Hematopoietic multipotent progenitor cell treated with erythropoietin and hydrocortisone succinate and interleukin-3 and kit ligand, for 15 days (in vitro differentiated cells): ENCODE results near the gene SOX9.
"Not testable (repeated sequence)": the region's sequence is repeated elsewhere in the genome, so short reads cannot be mapped to it uniquely, and the experiment has no call there.

Source experiments
- DNase-seq: peaks from one replicate; pipeline ENCODE4 v3.0.0-alpha.2; 2015; ENCODE audit warnings: low spot score

The SOX9 gene

DNA sequence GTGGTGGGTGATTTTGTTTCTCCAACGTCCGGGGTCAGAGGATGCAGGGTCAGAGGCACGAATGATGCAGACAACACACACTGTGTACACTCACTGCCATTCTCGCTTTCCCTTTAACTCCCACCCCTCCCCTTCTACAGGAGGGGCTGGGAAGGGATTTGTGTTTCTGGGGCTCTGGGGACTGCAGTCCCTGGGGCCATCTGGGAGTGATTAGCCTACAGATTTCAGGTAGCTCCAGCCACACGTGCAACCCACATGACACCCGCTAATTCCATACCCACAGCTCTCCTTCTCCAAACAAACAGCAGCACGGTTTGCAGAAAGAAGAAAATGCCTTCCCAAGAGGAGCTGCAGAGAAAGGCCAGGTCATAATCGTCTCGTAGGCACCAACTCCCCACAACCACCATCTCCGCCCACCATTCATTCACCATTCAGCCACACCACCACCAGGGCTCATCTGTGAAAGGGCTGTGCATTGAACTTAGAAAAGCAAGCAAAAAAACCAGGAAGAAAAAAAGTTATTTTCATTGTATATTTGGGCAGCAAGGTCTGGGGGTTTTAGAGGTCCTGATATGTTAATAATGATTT is 9.4 kb upstream of the SOX9 start:
- no peak for DNase-seq

DNA sequence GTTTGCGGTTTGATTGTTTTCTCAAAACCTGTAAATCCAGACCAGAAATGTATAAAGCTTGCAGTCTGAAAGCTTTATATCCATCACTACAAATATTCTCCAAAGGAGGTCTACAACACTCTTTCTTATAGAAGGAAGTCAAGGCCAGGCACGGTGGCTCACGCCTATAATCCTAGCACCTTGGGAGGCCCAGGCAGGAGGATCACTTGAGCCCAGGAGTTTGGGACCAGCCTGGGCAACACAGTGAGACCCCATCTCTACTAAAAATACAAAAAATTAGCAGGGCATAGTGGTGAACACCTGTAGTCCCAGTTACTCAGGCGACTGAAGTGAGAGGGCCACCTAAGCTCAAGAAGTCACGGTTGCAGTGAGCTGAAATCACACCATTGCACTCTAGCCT is 8.9 kb upstream of the SOX9 start:
- DNase-seq = not testable (repeated sequence)

DNA sequence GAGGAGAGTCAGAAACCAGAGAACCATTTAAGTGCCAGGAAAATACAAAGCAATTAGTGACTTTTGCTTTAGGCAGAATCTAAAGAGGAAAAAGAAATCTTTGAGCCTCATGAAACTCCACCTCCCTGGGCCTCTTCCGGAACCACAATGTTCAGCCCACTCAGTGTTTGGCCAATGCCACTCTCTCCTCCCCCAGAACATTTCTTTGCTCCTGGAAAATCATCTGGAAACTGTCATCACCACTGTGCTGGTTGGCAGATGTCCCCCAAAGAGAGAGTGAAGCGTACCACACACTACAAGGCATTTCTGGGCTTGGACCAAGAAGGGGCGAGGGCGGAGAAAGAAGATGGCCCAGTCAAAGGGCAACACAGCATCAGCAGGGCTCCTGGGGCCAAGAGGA is 7.1 kb upstream of the SOX9 start:
- DNase-seq = no peak

DNA sequence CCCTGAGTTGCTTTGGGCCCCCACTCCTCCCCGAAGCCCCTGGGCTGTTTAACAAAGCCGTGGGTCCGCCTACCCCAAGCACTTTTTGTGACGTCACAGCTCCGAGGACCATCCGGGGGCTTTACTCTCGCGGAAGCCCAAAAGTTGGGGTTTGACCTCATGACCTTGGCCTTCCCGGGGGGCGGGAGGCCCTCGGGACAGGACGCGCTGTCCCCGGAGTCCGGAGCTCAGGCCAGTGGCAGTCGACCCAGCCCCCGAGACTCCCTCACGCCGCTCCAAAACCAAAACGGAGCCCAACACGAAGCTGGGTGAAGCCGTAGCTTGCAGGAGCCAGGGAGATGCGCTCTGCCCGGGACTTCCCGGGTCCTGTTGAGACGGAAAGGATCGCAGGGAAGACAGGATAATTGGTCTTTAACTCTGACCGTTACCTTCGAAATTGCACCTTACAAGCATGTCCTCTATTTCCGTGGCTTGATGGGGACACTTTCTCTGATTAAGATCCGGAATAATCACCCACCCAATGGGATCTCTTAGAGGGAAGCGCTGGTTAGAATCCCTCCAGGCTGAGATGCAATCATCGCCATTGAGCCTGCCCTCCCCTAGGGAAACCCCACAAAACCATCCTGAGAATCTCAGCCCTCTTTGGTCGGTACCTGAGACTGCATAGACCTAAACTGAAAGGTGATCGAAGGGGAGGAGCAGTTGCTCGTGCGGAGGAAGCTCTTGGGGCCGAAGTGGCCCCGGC is 4.9 kb upstream of the SOX9 start:
- no peak for DNase-seq

DNA sequence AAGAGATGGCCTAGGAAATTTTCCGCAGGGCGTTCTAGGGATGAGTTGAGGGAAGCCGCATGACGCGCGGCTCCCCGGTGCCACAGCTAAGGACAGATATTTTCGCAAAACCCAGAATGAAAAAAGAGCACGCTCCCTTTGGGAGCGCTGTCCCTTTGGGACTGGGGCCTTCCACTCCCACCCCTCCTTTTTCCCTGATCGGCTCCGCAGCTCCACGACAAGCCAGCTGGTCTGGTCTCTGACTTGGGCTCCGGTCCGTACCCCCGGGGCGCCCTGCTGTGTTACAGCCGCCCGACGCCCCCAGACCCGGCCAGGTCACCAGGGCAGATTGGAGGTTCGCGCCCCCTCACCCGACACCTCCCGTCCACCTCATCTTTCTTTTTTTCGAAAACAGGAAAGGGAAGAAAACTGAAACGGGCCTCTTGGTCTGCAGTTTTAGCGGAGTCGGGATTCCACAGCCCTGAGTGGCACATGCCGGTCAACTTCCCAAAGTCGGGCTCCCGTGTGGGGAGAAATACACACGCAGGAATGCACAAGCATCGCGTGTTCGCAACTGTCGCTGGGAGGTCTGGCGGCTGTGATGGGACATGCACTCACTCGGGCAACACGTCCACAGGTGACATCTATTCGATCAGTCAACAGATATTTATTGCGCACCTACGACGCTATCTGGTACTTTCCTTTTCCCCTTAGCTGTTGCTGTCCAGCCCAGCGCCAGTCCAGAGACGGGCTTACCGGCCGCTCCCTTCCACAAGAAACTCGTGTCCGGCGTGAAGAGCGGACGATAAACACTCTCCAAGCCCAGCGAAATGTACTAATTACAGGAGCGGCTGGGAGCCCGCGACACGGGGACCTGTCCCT is 3.9 kb upstream of the SOX9 start:
- DNase-seq = no peak

DNA sequence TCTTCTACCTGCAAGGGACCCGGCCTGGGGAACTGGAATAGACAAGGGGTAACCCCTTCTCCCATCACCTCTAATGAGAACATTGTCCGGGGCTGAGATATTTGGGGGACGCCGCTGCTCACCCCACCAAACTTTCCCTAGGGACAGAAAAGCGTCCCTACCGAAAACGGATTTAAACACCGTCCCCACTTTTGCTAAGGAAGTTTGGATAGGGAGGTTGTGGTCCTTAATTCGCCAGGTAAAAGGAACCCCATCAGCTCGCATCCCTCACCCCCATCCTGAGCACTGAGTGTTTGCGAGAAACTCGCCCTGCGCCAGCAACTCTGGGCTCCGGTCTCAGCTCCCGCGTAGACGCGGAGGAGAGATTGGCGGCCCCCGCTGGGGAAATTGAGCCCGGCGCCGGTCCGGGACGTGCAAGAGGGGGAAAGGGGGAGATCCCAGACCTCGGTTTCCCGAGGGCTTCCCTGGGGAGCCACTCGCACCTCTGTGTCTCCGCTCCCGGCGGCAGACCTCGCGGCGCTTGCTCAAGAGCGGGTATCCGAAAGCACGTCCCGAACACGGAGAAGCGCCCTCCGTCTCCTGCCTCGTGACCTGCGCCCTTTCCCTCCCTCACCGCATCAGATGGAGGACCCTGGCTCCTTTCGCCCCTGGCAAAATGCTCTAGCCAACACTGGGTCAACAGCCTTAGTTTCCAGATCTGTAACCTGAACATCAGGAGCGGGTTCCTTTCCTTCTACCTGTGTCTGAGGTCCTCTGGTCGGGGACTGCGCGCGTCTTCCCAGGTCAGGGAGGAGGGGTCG is 3.1 kb upstream of the SOX9 start:
- DNase-seq = no peak

DNA sequence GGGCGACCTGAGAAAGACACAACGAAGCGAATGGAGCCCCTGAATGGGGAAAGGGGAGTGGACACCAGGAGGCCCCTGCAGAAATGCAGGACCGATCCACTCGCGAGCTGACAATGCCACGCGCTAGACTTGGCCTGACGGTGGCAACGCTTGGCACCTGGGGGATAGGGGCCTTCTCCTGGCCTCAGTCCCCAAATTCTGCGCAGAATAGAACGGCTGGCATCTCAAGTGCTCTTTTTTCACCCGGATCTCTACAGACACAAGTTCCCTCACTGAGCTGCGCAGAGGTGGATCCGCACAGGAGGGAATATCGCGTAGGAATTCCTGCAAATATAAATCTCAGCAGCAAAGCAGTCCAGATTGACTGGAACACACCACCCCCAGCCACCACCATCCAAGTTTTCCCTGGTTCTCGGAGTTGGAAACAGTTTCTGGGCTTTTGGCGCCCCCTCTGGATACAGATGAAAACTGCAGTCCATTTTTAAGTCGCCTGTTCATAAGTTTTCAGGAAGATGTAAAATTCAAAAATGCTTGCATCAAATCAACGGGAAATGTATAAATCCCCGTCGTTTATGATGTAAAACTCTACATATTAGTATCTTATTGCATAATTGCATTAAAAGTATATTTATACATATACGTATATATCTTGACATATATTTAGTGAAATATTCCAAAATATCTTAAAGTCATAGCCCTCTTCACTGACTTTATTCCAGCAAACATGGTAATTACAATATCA is 2.3 kb upstream of the SOX9 start:
- DNase-seq = peak; percentile 13

DNA sequence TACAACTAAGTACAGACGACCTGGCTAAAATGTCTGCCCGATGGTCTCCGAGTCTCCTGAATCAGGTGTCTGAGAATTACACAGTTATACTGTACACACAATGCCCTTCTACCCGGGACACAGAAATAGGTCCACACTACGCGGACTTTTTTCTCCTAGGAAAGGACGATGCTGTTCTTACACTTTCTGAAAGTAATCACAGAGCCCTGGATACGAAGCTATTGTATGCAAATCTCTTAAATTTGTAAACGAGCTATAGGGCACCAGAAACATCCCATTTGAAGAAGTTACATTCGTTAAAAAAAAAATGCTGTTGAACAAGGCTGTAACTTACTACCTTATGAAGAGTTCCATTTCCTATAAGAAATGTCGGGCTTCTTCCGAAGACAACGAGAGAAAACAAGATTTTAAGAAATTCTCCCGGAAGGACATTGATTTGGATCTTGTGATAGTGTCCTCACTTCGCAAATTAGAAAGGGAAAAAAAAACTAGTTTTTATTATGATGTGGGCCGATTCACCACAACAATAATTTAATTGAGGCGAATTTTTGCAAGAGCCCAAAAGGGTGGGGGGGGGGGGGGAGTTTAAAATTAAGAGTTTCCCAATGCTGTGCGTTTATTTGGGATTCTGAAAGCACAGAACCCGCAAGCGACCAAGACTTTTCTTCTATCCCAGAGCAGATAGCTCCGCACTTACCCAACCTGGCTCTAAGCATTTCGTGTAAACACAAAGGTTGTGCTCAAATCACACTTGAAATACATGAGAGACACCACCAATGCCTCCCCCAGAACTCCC is 1.5 kb upstream of the SOX9 start:
- DNase-seq = no peak

DNA sequence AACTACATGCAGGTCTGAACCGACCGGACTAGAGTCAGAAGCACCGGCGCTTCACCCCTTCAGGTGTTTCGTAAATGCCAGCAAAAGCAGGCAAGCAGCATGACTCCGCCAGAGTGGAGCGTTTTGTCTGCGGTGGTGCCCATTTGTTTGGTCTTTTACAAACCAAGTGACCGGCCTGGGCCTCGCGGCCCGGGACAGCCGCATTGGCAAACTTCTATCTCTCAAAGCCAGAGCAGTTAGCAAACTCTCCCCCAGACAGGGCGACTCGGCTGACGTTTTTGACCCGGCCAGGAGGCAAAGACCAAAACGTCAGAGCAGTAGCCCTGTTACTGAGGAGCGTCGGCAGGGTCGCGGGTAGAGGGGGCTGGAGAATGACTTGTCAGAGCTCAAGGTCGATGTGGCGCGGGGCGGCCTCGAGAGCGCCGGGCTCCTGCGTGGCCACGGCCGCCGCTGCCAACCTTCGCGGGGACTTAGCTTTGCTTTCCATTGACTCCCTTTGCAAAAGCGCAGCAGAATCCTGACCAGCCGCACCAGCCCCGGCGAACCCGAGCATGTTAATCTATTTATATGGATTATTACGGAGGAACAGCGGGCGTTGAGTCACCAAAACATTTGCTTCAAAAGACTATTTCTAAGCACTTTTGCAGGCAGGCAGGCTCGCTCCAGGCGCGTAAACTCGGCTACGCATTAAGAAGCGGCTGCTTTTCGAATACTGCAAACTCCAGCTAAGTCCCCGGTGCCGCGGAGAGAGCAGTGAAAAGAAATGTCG is 763 bp upstream of the SOX9 start:
- DNase-seq = no peak

DNA sequence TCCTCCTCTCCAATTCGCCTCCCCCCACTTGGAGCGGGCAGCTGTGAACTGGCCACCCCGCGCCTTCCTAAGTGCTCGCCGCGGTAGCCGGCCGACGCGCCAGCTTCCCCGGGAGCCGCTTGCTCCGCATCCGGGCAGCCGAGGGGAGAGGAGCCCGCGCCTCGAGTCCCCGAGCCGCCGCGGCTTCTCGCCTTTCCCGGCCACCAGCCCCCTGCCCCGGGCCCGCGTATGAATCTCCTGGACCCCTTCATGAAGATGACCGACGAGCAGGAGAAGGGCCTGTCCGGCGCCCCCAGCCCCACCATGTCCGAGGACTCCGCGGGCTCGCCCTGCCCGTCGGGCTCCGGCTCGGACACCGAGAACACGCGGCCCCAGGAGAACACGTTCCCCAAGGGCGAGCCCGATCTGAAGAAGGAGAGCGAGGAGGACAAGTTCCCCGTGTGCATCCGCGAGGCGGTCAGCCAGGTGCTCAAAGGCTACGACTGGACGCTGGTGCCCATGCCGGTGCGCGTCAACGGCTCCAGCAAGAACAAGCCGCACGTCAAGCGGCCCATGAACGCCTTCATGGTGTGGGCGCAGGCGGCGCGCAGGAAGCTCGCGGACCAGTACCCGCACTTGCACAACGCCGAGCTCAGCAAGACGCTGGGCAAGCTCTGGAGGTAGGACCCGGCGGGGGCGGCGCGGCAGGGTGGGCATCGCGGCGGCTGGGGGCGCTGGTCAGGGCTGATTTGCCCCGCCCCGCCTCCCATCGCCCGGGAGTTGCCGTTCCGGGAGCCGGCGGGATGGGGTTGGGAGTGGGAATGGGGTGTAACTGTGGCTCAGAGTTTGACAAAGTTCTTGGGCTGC is 567 bp downstream of the SOX9 start:
- DNase-seq = no peak

DNA sequence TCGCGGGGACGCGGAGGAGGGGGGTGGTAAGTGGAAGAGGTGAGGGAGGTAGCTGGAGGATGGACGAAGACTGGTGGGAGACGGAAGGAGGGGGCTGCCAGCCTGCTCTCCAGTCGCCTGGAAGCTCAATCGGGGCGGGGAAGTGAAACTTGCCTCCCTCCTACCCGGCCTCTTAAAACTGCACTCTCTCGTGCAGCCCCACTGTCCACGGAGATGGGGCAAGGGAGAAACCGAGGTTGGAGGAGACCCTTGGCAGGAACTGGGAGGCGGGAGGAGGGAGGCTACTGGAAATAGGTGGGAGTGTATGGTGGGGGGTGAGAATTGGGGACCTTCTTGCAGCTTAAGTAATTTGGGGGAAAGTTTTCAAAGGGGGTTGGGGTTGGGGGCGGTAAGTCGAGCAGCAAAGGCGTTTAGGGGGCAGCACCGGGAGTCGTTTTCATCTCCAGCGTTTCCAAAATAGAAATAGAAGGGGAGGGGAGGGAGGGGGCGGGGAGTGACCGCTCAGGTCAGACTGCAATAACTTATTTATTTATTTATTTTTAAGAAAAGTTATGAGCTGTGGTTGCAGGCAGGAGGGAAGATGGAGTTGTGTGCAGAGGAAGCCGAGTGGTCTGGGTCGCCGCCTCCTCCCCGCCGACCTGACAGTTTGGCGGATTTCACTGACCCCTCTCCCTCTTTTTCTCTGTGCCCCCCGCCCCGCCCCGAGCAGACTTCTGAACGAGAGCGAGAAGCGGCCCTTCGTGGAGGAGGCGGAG is 1.4 kb downstream of the SOX9 start:
- no peak for DNase-seq

DNA sequence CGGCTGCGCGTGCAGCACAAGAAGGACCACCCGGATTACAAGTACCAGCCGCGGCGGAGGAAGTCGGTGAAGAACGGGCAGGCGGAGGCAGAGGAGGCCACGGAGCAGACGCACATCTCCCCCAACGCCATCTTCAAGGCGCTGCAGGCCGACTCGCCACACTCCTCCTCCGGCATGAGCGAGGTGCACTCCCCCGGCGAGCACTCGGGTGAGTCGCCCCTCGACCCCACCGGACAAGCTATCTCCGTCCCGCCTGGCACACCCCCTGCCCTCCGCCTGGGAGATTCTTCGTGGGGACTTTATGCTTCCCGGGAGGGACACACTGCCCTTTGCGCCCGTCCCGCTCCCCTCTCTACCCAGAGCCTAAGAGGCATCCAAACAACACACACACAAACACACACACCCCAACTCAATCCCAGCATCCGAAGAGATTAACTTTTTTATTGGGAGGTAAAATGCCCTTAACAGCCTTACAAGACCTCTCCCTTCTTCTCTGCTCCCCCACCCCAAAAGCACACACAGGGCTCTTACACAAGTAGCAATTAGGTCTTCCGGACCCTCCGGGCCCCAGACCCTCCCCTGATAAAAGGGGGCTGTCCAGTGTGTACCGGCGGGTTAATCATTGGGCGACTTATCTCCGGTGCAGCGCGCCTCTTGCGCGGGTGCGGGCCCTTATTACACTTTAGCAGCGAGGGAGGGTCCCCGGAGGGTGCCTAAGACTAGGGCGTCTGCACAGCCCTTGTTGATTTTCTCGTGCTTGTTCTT is 2.1 kb downstream of the SOX9 start:
- DNase-seq = no peak

DNA sequence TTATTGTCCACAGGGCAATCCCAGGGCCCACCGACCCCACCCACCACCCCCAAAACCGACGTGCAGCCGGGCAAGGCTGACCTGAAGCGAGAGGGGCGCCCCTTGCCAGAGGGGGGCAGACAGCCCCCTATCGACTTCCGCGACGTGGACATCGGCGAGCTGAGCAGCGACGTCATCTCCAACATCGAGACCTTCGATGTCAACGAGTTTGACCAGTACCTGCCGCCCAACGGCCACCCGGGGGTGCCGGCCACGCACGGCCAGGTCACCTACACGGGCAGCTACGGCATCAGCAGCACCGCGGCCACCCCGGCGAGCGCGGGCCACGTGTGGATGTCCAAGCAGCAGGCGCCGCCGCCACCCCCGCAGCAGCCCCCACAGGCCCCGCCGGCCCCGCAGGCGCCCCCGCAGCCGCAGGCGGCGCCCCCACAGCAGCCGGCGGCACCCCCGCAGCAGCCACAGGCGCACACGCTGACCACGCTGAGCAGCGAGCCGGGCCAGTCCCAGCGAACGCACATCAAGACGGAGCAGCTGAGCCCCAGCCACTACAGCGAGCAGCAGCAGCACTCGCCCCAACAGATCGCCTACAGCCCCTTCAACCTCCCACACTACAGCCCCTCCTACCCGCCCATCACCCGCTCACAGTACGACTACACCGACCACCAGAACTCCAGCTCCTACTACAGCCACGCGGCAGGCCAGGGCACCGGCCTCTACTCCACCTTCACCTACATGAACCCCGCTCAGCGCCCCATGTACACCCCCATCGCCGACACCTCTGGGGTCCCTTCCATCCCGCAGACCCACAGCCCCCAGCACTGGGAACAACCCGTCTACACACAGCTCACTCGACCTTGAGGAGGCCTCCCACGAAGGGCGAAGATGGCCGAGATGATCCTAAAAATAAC is 3.0 kb downstream of the SOX9 start:
- DNase-seq = no peak

DNA sequence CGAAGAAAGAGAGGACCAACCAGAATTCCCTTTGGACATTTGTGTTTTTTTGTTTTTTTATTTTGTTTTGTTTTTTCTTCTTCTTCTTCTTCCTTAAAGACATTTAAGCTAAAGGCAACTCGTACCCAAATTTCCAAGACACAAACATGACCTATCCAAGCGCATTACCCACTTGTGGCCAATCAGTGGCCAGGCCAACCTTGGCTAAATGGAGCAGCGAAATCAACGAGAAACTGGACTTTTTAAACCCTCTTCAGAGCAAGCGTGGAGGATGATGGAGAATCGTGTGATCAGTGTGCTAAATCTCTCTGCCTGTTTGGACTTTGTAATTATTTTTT is 3.6 kb downstream of the SOX9 start:
- no peak for DNase-seq

DNA sequence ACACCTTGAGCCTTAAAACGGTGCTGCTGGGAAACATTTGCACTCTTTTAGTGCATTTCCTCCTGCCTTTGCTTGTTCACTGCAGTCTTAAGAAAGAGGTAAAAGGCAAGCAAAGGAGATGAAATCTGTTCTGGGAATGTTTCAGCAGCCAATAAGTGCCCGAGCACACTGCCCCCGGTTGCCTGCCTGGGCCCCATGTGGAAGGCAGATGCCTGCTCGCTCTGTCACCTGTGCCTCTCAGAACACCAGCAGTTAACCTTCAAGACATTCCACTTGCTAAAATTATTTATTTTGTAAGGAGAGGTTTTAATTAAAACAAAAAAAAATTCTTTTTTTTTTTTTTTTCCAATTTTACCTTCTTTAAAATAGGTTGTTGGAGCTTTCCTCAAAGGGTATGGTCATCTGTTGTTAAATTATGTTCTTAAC is 4.4 kb downstream of the SOX9 start:
- DNase-seq = no peak

DNA sequence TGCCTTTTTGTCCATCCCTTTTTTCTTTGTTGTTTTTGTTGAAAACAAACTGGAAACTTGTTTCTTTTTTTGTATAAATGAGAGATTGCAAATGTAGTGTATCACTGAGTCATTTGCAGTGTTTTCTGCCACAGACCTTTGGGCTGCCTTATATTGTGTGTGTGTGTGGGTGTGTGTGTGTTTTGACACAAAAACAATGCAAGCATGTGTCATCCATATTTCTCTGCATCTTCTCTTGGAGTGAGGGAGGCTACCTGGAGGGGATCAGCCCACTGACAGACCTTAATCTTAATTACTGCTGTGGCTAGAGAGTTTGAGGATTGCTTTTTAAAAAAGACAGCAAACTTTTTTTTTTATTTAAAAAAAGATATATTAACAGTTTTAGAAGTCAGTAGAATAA is 4.9 kb downstream of the SOX9 start:
- no peak for DNase-seq
